HG03108 (cell line): ENCODE results near the gene PCGF1.
A peak's percentile ranks its signal among the peaks of the same experiment; 100 is the strongest.
"Not testable (repeated sequence)": the region's sequence is repeated elsewhere in the genome, so short reads cannot be mapped to it uniquely, and the experiment has no call there.

ENCODE experiments used
- ATAC-seq: cut with Tn5 transposase; IDR thresholded peaks from one replicate; pipeline ENCODE4 v1.9.1; 2021; ENCODE audit warnings: moderate library complexity; ENCODE audit not compliant: unreplicated experiment

The PCGF1 gene

DNA sequence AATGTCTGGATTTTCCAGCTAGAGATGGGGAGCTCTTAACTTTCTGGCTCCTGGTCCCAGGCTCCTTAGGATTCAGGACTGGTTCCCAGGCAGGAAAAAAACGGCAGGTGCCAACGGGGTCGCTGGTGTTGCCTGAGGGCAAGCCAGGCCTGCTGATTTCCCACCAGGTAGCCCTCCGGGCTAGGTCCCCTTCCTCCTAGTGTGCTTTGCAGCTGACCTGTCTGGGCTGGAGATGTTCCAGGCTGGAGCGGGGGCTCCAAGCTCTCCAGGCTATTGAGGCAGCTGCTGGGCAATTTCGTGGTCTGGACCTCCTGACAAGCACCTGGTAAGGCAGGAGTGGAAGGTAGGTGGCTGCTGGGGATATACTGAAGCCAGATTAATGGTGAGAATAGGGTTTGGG, 33.0 kb downstream of the PCGF1 start:
- no peak for ATAC-seq

DNA sequence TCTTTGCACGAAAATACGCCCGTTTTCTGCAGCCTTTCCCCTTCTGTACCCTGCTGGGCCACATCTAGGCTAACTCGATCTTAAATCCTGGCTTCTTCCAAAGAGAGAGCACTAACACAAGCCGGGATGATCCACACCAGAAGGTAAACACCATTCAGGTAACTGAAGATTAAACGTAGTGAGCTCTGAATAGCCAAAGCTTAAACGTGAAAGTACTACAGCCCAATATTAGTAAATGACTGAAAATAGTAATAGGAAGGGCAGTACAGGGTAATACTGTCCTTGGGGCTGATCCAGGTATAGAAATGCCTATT, 34.6 kb downstream of the PCGF1 start:
- ATAC-seq, result no peak

- ATAC-seq, result peak; percentile 83
Measured at GRCh38 chr2:74472086-74472944, 35.2 kb downstream of the PCGF1 start, which contains the start of gene MRPL53. TSS of gene MRPL53 (minus strand) at chr2:74472680. CDS start at chr2:74472660, 20 bp downstream.

DNA sequence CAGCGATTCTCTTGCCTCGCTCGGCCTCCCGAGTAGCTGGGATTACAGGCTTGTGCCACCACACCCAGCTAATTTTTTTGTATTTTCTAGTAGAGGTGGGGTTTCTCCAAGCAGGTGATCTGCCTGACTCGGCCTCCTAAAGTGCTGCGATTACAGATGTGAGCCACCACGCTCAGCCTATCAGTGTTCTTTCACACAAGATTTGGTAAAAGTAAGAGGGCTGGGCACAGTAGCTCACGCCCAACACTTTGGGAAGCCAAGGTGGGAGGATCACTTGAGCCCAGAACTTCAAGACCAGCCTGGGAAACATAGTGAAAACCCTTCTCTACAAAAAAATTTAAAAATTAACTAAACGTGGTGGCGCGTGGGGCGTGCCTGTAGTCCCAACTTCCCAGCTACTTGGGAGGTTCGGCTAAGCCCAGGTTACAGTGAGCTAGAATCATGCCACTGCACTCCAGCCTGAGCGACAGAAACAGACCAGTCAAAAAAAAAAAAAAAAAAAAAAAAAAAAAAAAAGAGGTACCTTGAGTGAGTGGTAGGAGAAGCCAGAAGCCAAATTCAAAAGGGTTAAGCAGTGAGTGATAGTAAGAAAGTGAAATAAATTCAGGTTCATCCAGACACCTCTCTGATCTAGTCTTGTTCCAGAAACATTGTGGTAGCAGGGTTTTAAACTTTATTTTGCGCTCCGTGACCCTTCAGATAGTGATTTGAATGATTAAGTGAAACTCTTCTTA, 36.0 kb downstream of the PCGF1 start:
- ATAC-seq, result no peak

GRCh38 chr2:74470742-74471141, 36.8 kb downstream of the PCGF1 start:
- ATAC-seq, result not testable (repeated sequence)

DNA sequence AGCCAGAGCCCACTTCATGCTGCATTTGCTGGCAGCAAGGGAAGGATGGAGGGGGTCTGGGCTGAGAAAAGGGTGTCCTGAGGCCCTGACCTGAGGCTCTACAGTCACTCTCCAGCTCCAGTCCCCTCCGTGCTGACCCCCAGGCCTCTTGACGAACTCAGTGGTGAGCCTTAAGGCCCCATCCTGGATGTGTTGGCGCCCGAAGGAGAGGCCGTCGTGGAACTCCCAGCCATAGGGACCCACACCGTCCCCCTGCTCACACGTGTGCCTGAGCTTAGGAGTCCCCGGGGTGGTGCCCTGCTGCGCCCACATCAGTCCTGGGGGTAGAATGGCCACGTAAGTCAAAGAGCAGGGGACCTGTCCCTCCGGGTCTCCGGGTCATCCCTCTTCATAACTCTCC, 43.1 kb downstream of the PCGF1 start:
- no peak for ATAC-seq

DNA sequence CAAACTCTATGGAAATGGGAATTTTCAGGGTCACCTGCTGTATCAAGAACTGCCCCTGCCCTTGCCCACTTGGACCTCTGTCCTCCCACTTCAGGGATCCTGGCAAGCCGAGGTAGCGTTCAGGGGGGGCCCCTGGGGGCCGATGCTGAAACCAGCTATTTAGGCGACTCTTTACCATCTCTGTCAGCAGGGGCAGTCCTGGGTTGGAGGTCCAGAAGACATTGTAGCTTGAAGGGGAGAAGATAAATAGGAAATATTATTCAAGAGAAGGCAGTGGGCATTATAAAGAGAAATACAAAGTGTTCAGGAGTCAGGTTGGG, 44.7 kb downstream of the PCGF1 start:
- ATAC-seq, result no peak

- no peak for ATAC-seq
Measured at GRCh38 chr2:74462054-74462785, 45.3 kb downstream of the PCGF1 start.

- ATAC-seq, result no peak
Measured at GRCh38 chr2:74461187-74462053, 46.1 kb downstream of the PCGF1 start.

DNA sequence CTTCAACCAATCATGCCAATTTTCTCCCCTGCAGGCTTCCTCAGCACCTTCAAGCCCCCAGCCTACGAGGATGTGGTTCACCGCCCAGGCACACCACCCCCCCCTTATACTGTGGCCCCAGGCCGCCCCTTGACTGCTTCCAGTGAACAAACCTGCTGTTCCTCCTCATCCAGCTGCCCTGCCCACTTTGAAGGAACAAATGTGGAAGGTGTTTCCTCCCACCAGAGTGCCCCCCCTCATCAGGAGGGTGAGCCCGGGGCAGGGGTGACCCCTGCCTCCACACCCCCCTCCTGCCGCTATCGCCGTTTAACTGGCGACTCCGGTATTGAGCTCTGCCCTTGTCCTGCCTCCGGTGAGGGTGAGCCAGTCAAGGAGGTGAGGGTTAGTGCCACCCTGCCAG, 47.3 kb downstream of the PCGF1 start:
- not testable (repeated sequence) for ATAC-seq

- not testable (repeated sequence) for ATAC-seq
Measured at GRCh38 chr2:74459503-74460118, 47.9 kb downstream of the PCGF1 start.

GRCh38 chr2:74458938-74459363, 48.5 kb downstream of the PCGF1 start:
- no peak for ATAC-seq

DNA sequence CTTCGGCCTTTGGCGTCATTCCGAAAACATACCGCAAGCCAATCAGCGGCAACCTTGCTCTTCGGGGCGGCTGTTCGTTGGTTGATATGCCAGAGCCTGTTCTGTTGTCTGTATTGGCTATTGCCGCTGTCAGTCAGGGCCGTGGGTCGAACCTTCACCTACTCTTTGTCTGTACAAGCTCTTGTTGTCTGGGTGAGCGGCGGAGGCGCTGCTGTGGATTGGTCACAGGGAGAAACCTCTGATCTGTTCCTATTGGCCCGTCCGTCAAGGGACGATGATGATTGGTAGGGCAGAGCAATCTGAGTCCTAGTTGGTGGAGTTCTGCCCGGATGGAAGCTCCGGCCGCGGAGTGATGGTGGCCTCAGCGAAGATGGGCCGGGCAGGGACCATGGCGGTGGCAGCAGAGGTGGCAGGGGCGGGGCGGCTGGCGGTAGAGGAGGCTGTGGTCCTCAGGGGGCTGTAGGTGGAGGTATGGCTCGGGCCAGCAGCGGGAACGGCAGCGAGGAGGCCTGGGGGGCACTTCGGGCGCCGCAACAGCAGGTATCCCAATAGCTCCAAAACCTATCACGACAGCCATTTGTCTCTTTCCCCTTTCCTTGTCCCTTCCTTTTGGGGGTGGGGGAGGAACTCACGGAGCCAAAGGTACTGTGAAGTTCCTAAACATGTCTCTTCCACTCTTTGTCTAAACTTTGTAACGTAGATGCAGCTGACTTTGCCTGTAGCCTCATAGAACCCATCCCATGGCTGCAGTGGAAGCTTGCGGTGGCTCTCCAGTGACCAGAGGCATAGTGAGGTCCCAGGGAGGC, 49.2 kb downstream of the PCGF1 start, which contains the start of gene WBP1:
TSS of gene WBP1 (plus strand) at position 307 of the 806 bp plus-strand sequence. CDS start at position 472, 165 bp downstream.
- ATAC-seq, result peak; percentile 82

DNA sequence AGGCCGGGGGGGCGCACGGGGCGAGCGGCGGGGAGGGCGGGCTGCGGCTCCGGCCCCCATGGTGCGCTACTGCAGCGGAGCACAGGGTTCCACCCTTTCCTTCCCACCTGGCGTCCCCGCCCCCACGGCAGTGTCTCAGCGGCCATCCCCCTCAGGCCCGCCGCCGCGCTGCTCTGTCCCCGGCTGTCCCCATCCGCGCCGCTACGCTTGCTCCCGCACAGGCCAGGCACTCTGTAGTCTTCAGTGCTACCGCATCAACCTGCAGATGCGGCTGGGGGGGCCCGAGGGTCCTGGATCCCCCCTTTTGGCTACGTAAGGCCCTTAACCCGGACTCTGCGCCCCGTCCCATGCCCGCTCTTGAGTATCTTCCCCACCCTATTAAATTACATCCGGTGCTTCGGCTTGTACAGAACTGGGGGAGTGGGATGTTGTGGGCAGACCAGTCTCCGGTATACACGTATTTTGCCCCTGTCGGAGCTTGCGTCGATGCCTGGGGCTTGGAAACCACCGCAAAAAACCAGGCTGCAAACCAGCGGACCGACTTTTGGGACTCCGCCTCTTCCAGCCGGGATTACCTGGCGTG, 49.9 kb downstream of the PCGF1 start:
- ATAC-seq, result peak; percentile 24

DNA sequence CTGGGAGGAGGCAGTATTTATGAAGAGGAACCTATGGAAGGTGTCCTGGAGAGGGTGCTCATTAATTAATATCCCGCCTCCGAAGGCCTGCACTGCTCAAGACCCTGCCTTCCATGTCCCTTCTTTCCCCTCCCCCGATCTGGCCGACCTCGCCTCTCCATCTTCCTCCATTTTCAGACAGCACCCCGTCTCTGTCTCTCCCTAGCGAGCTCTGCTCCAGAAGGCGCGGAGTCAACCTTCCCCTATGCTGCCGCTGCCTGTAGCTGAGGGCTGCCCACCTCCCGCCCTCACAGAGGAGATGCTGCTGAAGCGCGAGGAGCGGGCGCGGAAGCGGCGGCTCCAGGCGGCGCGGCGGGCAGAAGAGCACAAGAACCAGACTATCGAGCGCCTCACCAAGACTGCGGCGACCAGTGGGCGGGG, 50.4 kb downstream of the PCGF1 start:
- ATAC-seq, result no peak
